Spleen (tissue), 7 donors: ENCODE data around the gene HNMT.

Source experiments
- POLR2A ChIP-seq, 3 donors: fragments of 450-650 bp; IDR thresholded peaks; one replicate each; pipeline ENCODE4 v1.5.1; 2017; ENCODE audit warnings: antibody characterized with exemption in 3 of 3, mild to moderate bottlenecking in 1 of 3
- TF ChIP-seq, protein P1 (sequence below), 11 experiments: fragments of 200-600 bp in 7 of 11; fragments of 450-650 bp in 4 of 11; sonication (generic) in 4 of 11; IDR thresholded peaks in 8 of 11; conservative IDR thresholded peaks in 3 of 11; 1 replicate in 7 of 11; 2 replicates in 4 of 11; pipeline versions ENCODE4 v1.4.0 to v1.8.0; 2016 to 2021; ENCODE audit warnings: antibody characterized with exemption in 11 of 11, inconsistent platforms in 4 of 11, mild to moderate bottlenecking in 1 of 11
- donor health status: DM: no; HTN: no; CAD: no; lungs with moderate emphysema.
- donor health status: DM: no; HTN: no; CAD: no.
- donor health status: DM: no; HTN: no; CAD: no.

DNA sequence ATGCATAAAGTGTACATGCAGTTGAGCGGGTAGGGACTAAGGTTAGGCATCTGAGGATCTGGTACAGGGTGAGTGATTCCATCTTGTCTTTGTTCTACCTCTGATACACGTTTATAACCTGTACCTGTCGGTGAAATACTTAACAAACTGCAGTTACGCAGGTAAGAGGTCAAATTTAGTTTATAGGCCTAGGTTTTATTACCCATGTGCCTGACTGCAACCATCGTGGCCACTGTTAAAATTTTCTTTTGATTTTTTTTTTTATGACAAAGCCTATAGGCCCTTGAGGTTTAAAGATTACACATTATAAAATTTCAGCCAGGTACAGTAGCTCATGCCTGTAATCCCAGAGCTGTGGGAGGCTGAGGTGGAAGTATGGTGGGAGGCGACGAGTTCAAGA lies 15.4 kb upstream of the HNMT start:
- TF ChIP-seq, protein P1, sequence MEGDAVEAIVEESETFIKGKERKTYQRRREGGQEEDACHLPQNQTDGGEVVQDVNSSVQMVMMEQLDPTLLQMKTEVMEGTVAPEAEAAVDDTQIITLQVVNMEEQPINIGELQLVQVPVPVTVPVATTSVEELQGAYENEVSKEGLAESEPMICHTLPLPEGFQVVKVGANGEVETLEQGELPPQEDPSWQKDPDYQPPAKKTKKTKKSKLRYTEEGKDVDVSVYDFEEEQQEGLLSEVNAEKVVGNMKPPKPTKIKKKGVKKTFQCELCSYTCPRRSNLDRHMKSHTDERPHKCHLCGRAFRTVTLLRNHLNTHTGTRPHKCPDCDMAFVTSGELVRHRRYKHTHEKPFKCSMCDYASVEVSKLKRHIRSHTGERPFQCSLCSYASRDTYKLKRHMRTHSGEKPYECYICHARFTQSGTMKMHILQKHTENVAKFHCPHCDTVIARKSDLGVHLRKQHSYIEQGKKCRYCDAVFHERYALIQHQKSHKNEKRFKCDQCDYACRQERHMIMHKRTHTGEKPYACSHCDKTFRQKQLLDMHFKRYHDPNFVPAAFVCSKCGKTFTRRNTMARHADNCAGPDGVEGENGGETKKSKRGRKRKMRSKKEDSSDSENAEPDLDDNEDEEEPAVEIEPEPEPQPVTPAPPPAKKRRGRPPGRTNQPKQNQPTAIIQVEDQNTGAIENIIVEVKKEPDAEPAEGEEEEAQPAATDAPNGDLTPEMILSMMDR (IDR thresholded peaks at IDR 0.05 in 8 of 11, conservative IDR thresholded peaks at IDR 0.05 in 3 of 11), result no peak
- TF ChIP-seq POLR2A (IDR thresholded peaks at IDR 0.05), result no peak
